NT2/D1 (cell line): Measurements from ENCODE around the gene NTN4.

Source experiments
- YY1 ChIP-seq: IDR thresholded peaks from 2 replicates; pipeline ENCODE4 v1.6.1; 2011; ENCODE audit not compliant: insufficient read length, insufficient read depth
- ZNF274 ChIP-seq: IDR thresholded peaks from 2 replicates; pipeline ENCODE4 v1.6.1; 2011; ENCODE audit warnings: mild to moderate bottlenecking, low read depth, low read length

- TF ChIP-seq YY1 = no peak
- no peak for TF ChIP-seq ZNF274
Measured at GRCh38 chr12:95836630-95837239, 46.2 kb upstream of the NTN4 start.
